HL-60 (cell line): Measurements from ENCODE around the gene MAGI2.

Source experiments
- GABPA ChIP-seq: IDR thresholded peaks from 2 replicates; pipeline ENCODE4 v1.6.1; 2012; ENCODE audit warnings: low read depth
- POLR2AphosphoS5 ChIP-seq: IDR thresholded peaks from 2 replicates; pipeline ENCODE4 v1.6.1; 2012; ENCODE audit warnings: low read depth
- SPI1 ChIP-seq: IDR thresholded peaks from 2 replicates; pipeline ENCODE4 v1.6.1; 2012; ENCODE audit warnings: low read depth, mild to moderate bottlenecking, borderline replicate concordance
- TF ChIP-seq, protein P1 (sequence below): IDR thresholded peaks from one replicate; pipeline ENCODE4 v1.5.1; 2011; ENCODE audit warnings: low read length, control low read depth, inconsistent platforms; ENCODE audit not compliant: insufficient read depth
- TF ChIP-seq, protein P2 (sequence below): IDR thresholded peaks from 2 replicates; pipeline ENCODE4 v1.6.1; 2012; ENCODE audit warnings: low read depth; ENCODE audit not compliant: insufficient replicate concordance

DNA sequence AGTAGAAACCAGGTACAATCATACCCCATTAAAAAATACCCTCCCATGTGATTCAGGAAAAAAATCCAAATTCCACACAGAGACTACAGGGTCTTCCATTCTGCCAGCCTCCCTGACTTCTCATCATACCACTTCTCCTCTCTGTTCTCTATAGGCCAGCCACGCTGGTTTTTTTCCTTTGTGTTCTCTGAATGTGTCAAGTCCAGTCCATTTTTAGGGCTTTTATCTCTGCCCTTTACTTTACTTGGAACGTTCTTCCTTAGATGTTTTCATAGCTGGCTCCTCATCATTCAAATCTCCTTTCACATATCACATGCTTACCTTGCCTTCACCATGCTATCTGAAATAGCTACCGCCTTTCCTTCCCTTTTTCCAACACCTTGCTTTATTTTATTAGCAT, 1057.3 kb downstream of the MAGI2 start:
- TF ChIP-seq, protein P1, sequence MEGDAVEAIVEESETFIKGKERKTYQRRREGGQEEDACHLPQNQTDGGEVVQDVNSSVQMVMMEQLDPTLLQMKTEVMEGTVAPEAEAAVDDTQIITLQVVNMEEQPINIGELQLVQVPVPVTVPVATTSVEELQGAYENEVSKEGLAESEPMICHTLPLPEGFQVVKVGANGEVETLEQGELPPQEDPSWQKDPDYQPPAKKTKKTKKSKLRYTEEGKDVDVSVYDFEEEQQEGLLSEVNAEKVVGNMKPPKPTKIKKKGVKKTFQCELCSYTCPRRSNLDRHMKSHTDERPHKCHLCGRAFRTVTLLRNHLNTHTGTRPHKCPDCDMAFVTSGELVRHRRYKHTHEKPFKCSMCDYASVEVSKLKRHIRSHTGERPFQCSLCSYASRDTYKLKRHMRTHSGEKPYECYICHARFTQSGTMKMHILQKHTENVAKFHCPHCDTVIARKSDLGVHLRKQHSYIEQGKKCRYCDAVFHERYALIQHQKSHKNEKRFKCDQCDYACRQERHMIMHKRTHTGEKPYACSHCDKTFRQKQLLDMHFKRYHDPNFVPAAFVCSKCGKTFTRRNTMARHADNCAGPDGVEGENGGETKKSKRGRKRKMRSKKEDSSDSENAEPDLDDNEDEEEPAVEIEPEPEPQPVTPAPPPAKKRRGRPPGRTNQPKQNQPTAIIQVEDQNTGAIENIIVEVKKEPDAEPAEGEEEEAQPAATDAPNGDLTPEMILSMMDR: no peak
- TF ChIP-seq POLR2AphosphoS5: no peak
- TF ChIP-seq GABPA: no peak
- TF ChIP-seq, protein P2, sequence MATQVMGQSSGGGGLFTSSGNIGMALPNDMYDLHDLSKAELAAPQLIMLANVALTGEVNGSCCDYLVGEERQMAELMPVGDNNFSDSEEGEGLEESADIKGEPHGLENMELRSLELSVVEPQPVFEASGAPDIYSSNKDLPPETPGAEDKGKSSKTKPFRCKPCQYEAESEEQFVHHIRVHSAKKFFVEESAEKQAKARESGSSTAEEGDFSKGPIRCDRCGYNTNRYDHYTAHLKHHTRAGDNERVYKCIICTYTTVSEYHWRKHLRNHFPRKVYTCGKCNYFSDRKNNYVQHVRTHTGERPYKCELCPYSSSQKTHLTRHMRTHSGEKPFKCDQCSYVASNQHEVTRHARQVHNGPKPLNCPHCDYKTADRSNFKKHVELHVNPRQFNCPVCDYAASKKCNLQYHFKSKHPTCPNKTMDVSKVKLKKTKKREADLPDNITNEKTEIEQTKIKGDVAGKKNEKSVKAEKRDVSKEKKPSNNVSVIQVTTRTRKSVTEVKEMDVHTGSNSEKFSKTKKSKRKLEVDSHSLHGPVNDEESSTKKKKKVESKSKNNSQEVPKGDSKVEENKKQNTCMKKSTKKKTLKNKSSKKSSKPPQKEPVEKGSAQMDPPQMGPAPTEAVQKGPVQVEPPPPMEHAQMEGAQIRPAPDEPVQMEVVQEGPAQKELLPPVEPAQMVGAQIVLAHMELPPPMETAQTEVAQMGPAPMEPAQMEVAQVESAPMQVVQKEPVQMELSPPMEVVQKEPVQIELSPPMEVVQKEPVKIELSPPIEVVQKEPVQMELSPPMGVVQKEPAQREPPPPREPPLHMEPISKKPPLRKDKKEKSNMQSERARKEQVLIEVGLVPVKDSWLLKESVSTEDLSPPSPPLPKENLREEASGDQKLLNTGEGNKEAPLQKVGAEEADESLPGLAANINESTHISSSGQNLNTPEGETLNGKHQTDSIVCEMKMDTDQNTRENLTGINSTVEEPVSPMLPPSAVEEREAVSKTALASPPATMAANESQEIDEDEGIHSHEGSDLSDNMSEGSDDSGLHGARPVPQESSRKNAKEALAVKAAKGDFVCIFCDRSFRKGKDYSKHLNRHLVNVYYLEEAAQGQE: no peak
- TF ChIP-seq SPI1: no peak
